ENCODE measurements around the gene BIRC6.

Gene BIRC6

DNA sequence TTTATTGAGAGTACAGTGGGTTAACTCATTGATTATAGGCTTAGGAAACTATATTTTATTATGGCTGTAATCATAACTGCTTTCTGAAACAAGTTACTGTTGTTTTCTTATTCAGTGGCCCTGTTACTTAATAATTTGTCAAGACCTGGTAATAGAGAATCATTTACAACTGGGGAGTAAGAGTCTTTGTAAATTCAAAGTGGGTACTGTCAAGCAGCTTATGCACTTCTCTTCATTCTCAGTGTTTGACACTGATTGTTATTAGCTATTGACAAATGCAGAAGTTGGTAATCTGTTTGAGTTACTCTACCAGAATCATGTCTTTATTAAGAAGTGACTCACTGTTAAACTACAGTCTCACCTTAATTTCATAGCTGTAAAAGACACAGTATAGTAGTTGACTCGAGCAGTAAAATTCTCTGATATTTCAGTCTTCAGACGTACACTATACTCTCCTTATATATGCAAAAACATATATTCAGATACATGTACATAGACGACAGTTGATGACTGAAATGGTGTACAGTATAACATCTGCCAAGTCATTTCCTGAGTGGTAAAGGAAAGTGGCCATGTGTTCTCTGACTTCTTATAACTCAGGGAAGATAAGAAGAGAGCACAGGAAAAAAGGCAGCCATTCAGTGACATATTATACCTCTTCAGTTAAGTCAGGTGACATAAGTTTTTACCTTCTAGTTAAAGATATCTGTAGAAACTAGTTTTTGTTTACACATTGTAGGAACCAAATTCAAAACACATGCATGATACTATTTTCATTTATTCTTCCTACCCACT, 235.0 kb downstream of the BIRC6 start:
- H3F3A ChIP-seq (ENCODE audit: control insufficient read depth, insufficient read depth), result peaks cover 2% of the 10 kb centered on the region; the same call in 1 of the 2 replicates
- peak overlapping the region; percentile 11; the same call in 1 of the 2 replicates for H3K27ac ChIP-seq (ENCODE audit: low read depth, low read length)
- TF ChIP-seq, protein P1, sequence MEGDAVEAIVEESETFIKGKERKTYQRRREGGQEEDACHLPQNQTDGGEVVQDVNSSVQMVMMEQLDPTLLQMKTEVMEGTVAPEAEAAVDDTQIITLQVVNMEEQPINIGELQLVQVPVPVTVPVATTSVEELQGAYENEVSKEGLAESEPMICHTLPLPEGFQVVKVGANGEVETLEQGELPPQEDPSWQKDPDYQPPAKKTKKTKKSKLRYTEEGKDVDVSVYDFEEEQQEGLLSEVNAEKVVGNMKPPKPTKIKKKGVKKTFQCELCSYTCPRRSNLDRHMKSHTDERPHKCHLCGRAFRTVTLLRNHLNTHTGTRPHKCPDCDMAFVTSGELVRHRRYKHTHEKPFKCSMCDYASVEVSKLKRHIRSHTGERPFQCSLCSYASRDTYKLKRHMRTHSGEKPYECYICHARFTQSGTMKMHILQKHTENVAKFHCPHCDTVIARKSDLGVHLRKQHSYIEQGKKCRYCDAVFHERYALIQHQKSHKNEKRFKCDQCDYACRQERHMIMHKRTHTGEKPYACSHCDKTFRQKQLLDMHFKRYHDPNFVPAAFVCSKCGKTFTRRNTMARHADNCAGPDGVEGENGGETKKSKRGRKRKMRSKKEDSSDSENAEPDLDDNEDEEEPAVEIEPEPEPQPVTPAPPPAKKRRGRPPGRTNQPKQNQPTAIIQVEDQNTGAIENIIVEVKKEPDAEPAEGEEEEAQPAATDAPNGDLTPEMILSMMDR (IDR thresholded peaks at IDR 0.05; ENCODE audit: low read depth, low read length, poor library complexity, severe bottlenecking), result no peak
- TF ChIP-seq EZH2phosphoT487 (IDR thresholded peaks at IDR 0.05; ENCODE audit: borderline replicate concordance, low read length), result no peak
- H3K4me3 ChIP-seq (ENCODE audit: low read length), result no peak overlapping the region
- H3K9me2 ChIP-seq (replicated peaks; ENCODE audit: control insufficient read depth, low read length), result no peaks in the 10 kb centered on the region
- no peaks in the 10 kb centered on the region for H3K27me3 ChIP-seq (ENCODE audit: control insufficient read depth, low read length)
- H3K9me3 ChIP-seq (ENCODE audit: control insufficient read depth, insufficient read depth, low read length), result no peaks in the 10 kb centered on the region
- H3K79me2 ChIP-seq (ENCODE audit: control insufficient read depth, low read length), result no peaks in the 10 kb centered on the region
- no peaks in the 10 kb centered on the region for H4K20me1 ChIP-seq (ENCODE audit: control insufficient read depth, insufficient read depth, low read depth, low read length)
- H3K4me2 ChIP-seq (ENCODE audit: low read length), result peak overlapping the region; percentile 7
- H3K4me1 ChIP-seq (ENCODE audit: control insufficient read depth, low read length), result peaks cover 22% of the 10 kb centered on the region
- H3K36me3 ChIP-seq (ENCODE audit: control insufficient read depth, low read length), result peaks cover 41% of the 10 kb centered on the region

DNA sequence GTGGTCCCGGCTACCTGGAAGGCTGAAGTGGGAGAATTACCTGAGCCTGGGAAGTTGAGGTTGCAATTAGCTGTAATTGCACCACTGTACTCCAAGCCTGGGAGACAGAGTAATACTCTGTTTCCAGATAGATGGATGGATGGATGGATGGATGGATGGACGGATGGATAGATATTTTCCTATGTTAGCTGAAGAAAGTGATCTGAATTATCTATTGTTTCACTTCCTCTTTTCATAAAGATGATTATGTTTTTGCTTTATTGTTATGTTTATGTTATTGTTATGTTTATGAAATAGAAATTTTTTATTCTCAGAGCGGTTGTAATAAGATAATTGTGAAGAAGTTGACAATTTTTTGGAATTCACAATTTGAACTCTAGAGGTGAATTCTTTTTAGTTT, 237.8 kb downstream of the BIRC6 start:
- H3K4me3 ChIP-seq (ENCODE audit: low read length), result no peak overlapping the region
- H3K4me1 ChIP-seq (ENCODE audit: control insufficient read depth, low read length), result peaks cover 22% of the 10 kb centered on the region
- H3K27ac ChIP-seq (ENCODE audit: low read depth, low read length), result no peak overlapping the region
- H3K79me2 ChIP-seq (ENCODE audit: control insufficient read depth, low read length), result no peaks in the 10 kb centered on the region
- no peak for TF ChIP-seq EZH2phosphoT487 (IDR thresholded peaks at IDR 0.05; ENCODE audit: borderline replicate concordance, low read length)
- TF ChIP-seq, protein P1 (IDR thresholded peaks at IDR 0.05; ENCODE audit: low read depth, low read length, poor library complexity, severe bottlenecking), result no peak
- H3K9me2 ChIP-seq (replicated peaks; ENCODE audit: control insufficient read depth, low read length), result no peaks in the 10 kb centered on the region
- no peaks in the 10 kb centered on the region for H3K9me3 ChIP-seq (ENCODE audit: control insufficient read depth, insufficient read depth, low read length)
- H4K20me1 ChIP-seq (ENCODE audit: control insufficient read depth, insufficient read depth, low read depth, low read length), result no peaks in the 10 kb centered on the region
- no peaks in the 10 kb centered on the region for H3K27me3 ChIP-seq (ENCODE audit: control insufficient read depth, low read length)
- H3K36me3 ChIP-seq (ENCODE audit: control insufficient read depth, low read length), result peaks cover 55% of the 10 kb centered on the region
- no peak overlapping the region for H3K4me2 ChIP-seq (ENCODE audit: low read length)
- H3F3A ChIP-seq (ENCODE audit: control insufficient read depth, insufficient read depth), result peaks cover 2% of the 10 kb centered on the region; the same call in 1 of the 2 replicates

DNA sequence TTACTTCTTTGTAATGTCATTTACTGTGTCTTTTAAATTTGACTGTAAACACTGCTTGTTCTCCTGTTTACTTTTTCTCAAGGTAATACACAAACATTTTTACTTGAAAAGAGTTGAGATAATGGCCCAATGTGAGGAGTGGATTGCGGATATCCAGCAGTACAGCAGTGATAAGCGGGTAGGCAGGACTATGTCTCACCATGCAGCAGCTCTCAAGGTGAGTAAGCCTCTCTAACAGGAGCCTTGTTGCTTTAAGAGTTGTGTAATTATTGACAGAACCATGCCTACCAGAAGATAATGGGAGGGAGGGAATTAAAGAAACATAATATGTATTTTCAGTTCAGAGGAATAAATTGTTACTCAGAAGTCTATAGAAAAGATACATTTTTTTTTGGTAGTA, 254.5 kb downstream of the BIRC6 start:
- Histone ChIP-seq H3K4me3 (ENCODE audit: low read length) (no peak overlapping the region), H3K79me2 (ENCODE audit: control insufficient read depth, low read length) (no peaks in the 10 kb centered on the region), H3K27ac (ENCODE audit: low read depth, low read length) (no peak overlapping the region), H4K20me1 (ENCODE audit: control insufficient read depth, insufficient read depth, low read depth, low read length) (no peaks in the 10 kb centered on the region), H3K36me3 (ENCODE audit: control insufficient read depth, low read length) (peaks cover 71% of the 10 kb centered on the region), H3F3A (ENCODE audit: control insufficient read depth, insufficient read depth) (no peaks in the 10 kb centered on the region), H3K4me1 (ENCODE audit: control insufficient read depth, low read length) (no peaks in the 10 kb centered on the region), H3K27me3 (ENCODE audit: control insufficient read depth, low read length) (no peaks in the 10 kb centered on the region), H3K9me3 (ENCODE audit: control insufficient read depth, insufficient read depth, low read length) (no peaks in the 10 kb centered on the region), H3K9me2 (replicated peaks; ENCODE audit: control insufficient read depth, low read length) (no peaks in the 10 kb centered on the region), H3K4me2 (ENCODE audit: low read length) (no peak overlapping the region)
- TF ChIP-seq, protein P1 (IDR thresholded peaks at IDR 0.05; ENCODE audit: low read depth, low read length, poor library complexity, severe bottlenecking), result no peak
- no peak for TF ChIP-seq EZH2phosphoT487 (IDR thresholded peaks at IDR 0.05; ENCODE audit: borderline replicate concordance, low read length)
